Skin epidermis (tissue), 12 donors: ENCODE measurements around the gene SSNA1.

Source experiments
- H3K27ac ChIP-seq, 21 experiments: fragments of 200-600 bp; sonication (generic) in 11 of 21; one replicate each; pipeline ENCODE4 v1.5.0; 2020; ENCODE audit warnings: mild to moderate bottlenecking in 3 of 21, inconsistent platforms in 2 of 21, moderate library complexity in 2 of 21
- H3K4me3 ChIP-seq, 7 experiments: fragments of 200-600 bp; sonication (generic) in 2 of 7; one replicate each; pipeline ENCODE4 v1.5.0; 2020; ENCODE audit warnings: inconsistent platforms in 2 of 7, mild to moderate bottlenecking in 2 of 7, moderate library complexity in 1 of 7

SSNA1 gene

DNA sequence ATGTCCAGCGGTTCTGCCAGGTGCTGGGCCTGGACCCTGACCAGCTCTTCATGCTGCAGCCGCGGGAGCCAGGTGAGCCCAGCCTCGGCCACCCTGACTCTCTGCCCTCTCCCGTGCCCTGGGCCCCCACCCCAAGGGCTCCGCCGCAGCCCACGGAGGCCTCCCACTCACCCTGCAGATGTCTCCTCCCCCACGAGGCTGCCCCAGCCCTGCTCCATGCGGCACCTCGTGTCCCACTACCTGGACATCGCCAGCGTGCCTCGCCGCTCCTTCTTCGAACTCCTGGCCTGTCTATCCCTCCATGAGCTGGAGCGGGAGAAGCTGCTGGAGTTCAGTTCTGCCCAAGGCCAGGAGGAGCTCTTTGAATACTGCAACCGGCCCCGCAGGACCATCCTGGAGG, 26.1 kb downstream of the SSNA1 start:
- no peak overlapping the region for H3K27ac ChIP-seq

DNA sequence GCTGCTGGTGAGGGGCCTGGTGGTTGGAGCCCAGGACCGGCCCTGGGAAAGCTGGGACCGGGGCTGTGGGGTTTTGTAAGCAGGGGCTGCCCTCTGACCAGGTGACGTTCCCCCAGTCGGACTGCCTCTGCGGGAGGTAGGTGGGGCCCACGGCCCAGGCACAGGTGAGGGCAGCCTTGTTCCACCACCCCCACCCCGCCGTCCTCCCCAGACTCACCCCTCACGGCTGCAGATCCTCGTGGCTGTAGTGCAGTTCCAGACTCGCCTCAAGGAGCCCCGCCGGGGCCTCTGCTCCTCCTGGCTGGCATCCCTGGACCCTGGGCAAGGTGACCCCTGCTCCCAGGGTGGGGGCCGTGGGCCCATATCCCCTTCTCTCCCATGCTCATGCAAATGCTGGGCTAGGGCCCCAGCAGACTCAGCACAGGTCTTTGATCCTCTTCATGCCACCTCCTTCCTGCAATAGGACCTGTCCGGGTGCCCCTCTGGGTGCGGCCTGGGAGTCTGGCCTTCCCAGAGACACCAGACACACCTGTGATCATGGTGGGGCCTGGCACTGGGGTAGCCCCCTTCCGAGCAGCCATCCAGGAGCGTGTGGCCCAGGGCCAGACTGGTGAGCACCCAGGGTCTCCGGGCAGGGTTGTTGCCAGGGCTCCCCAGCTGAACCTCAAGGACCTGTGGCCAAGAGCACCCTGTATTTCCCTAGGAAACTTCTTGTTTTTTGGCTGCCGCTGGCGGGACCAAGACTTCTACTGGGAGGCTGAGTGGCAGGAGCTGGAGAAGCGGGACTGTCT, 26.9 kb downstream of the SSNA1 start:
- Histone ChIP-seq H3K4me3 (no peak overlapping the region), H3K27ac (peak overlapping the region in 1 of 21 experiments; percentile 10)

More for the DNA sequence above, 26.1 kb downstream of the SSNA1 start:
- H3K4me3 ChIP-seq = no peak overlapping the region

DNA sequence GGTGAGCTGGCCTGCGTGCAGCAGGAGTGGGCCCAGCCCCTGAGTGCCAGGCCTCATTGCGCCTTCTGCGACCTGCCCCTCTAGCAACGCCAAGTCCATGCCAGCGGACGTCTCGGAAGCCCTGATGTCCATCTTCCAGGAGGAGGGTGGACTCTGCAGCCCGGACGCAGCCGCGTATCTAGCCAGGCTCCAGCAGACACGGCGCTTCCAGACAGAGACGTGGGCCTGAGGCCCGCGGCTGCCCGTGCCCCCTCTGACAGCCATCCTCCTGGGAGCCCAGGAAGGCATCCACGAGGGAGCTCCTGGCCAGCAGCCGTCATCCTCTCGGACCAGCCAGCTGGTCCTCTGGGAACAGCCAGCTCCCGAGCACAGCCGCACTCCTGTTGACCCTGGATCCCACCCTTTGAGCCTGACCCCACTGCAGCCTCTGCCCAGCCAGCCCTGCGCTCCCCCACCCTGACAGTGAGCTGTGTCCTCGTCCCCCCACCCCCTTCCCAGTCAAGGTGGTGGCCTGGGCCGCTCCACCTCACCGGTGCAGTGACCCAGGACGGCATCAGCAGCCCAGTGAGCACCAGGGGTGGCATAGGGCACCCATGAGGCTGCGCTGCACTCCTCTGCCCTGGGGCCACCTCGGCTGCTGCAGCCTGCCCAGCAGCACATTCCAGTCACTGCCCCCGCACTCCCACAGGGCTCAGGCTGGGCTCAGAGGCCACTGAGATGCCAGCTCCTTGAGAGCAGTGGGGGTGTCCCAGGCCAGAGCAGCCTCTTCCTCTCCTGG, 27.9 kb downstream of the SSNA1 start:
- peak overlapping the region in 11 of 21 experiments; percentile 23 to 92 (median 83) for H3K27ac ChIP-seq

DNA sequence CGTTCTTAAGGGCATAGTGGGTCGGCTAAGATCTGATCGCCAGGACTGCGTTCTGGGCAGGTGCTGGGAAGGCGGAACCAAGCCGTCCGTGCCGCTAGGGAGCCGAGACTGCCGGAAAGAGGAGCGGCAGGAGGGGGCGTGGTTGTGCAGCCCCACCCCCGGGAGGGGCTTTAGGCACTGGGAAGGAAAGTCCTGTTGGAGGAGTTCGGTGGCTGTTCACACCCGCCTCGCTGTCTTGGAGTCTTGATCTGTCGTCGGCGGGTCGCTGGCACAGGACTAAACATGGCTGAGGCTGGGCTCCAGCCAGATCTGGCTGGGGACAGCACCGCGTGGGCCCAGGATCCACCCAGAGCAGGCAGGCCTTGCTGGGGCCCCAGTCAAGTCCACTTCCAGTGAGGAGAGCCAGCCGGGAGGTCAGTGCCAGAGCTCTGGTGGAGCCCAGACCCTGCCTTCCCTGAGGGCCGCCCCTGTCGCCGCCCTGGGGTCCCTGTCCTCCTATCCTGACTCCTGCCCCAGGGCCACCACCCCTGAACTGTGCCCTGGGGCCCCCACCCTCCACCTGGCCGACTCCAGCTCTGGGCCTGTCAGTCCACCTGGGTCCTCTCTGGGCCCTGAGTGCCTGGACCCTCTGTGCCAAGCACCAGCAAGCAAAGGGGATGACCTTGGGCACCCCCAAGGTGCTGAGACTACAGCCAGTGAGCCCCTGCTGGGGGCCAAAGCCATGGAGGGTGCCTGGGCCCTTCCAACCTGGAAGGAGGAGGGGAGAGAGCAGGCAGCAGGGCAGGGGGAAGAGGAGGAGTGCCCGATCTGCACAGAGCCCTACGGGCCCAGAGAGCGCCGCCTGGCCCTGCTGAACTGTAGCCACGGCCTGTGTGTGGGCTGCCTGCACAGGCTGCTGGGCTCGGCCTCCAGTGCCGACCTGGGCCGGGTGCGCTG, 29.1 kb downstream of the SSNA1 start:
- H3K4me3 ChIP-seq = peak overlapping the region; percentile 6 to 39 (median 26)
- H3K27ac ChIP-seq = peak overlapping the region in 20 of 21 experiments; percentile 30 to 92 (median 82)

More for the DNA sequence above, 27.9 kb downstream of the SSNA1 start:
- H3K4me3 ChIP-seq = peak overlapping the region in 1 of 7 experiments; percentile 39

DNA sequence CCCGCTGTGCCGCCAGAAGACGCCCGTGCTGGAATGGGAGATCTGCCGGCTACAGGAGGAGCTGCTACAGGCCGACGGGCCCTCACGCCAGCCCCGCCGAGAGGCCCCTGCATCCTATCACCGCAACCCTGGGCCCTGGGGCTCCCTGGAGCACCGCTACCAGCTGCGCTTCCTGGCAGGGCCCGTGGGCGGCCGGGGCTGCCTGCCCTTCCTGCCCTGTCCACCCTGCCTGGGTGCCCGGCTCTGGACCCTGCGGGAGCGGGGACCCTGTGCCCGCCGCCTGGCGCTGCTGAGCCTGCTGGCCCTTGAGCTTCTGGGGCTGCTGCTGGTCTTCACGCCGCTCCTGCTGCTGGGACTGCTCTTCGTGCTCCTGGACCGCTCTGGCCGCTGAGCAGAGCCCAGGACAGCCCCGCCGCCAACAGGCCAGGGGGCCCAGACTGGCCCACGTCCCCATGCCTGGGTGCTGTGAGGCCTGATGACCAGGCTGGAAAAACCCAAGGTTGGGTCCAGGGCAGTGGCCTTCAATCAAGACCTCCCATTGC, 29.8 kb downstream of the SSNA1 start:
- H3K4me3 ChIP-seq = peak overlapping the region in 6 of 7 experiments; percentile 16 to 39 (median 26)
- peak overlapping the region in 17 of 21 experiments; percentile 49 to 92 (median 83) for H3K27ac ChIP-seq

DNA sequence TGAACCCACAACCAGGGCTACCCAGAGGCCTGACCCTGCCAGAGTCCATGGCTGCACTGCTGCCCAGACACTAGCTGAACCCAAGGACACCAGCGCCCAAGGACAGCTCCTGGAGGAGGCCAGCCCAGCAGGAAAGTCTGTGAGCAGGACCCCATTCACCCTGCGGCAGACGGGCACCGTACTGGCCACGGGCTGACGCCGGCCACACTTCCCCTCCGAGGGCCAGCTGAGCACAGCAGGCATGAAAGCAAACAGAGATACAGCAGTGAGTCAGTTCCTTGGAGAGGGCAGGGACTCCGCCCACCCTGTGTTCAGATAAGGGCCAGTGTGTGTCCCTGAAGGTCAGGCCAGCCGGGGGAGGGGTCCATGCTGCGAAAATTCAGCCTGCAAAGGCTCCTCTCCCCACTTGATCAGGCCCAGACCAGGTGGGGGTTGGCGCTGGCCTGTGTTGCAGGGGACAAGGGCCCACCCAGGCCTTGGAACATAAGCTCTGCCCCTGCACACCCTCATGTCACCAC, 30.3 kb downstream of the SSNA1 start:
- H3K4me3 ChIP-seq = peak overlapping the region in 1 of 7 experiments; percentile 39
- H3K27ac ChIP-seq = peak overlapping the region in 13 of 21 experiments; percentile 62 to 92 (median 83)

DNA sequence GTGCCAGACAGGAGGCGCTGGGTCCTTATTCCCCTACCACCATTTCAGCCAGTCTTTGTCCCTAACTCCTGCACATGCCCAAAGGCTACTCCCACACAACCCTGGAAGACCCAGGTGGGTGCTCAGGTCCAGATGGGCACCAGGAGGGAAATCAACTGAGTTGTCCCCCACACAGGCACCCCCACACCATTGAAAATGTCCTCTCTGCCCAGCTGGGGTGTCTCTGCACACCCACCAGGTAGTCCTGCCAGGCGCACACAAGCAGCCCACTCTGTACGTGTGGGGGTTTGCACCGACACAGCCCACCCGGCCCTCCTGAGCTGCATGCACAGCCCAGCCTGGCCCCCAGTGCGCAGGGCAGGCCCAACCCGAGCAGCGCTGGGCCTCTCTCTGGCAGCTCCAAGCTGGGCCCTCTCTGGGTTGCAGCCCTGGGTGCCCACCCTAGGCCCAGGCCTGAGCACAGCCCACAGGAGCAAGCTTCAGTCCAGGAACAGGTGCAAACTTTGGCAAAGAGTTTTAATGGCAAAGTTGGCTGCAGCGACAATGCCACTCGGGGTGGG, 31.4 kb downstream of the SSNA1 start:
- H3K27ac ChIP-seq = no peak overlapping the region
- H3K4me3 ChIP-seq = no peak overlapping the region

DNA sequence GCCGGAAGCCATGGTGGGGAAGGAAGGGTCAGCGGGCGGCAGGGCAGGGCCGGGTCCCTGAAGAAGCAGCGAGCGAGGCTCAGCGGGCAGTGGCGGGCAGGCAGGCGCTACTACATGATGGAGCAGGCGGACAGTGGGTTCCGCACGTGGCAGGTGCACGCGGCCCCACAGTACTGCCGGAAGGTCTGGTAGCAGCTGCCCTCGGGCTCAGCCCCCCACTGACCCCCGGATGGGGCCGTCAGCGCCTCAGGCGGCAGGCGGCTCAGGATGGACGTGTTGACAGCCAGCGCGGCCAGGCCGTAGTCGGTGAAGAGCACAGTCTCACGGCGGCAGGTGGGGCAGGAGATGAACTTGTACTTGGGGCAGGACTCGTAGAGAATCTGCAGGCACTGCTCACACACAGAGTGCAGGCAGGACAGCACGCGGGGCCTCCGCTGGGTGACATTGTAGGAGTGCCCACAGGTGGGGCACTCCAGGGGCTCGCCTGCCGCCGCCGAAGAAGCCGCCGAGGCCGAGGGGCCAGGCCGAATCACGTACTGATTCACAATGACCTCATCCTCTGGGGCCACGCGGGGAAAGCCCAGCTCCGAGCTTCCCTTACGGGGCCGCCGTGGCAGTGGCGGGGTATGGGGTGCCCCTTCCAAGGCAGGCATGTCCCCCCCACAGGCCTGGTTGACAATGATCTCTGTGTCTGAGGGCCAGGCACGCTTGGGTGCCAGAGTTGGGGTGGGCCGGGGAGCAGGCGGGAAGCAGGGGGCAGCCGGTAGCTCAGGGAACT, 32.0 kb downstream of the SSNA1 start:
- Histone ChIP-seq H3K27ac (no peak overlapping the region), H3K4me3 (no peak overlapping the region)

DNA sequence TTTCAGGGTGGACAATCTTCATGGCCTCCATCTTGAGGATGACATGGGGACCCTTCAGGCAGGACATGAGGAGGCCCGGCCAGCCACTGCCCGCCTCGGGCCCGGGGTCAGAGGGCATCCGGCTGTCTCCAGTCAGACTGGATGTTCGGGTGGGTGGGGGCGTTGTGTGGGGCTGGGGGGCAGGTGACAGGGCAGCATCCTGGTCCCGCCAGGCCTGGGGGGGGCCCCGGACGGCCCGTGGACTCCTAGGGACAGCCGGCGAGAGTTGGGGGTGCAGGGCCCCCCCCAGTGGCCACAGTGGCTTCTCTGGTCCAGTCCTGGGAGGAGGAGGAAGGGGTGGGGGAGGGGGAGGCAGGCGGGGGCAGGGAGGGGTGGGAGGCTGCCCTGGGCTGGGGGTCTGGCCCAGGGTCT, 32.6 kb downstream of the SSNA1 start:
- Histone ChIP-seq H3K27ac (peak overlapping the region in 5 of 21 experiments; percentile 25 to 62 (median 41)), H3K4me3 (peak overlapping the region in 3 of 7 experiments; percentile 13 to 68 (median 29))

DNA sequence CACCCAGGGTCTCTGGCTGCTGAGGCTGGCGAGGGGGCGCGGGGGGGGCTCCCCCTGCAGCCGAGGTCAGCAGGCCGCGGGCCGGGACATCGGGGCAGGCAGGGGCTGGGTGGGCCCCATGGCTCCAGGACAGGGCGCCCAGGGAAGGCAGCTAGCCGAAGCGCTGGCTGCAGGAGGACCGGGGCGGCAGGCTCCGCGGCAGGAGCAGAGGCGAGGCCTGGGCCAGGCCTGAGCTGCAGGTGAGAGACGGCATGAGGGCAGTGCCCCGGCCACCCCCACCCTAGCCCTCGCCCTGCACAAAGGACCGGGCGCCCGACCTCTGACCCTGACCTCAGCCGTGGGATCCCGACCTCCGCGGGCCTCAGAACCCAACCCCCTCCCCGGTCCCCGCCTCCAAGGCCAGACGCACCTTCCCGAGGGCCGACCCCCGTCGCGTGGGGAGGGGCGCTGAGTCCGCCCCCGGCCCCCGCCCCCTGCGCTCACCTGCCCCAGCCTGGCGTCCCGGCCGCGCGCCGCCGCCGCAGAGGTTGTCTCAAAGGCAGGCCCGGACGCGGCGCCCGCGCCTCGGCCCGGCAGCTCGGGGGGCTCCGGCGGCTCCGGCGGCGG, 33.1 kb downstream of the SSNA1 start:
- Histone ChIP-seq H3K27ac (peak overlapping the region in 8 of 21 experiments; percentile 5 to 62 (median 46)), H3K4me3 (peak overlapping the region; percentile 8 to 68 (median 17))

DNA sequence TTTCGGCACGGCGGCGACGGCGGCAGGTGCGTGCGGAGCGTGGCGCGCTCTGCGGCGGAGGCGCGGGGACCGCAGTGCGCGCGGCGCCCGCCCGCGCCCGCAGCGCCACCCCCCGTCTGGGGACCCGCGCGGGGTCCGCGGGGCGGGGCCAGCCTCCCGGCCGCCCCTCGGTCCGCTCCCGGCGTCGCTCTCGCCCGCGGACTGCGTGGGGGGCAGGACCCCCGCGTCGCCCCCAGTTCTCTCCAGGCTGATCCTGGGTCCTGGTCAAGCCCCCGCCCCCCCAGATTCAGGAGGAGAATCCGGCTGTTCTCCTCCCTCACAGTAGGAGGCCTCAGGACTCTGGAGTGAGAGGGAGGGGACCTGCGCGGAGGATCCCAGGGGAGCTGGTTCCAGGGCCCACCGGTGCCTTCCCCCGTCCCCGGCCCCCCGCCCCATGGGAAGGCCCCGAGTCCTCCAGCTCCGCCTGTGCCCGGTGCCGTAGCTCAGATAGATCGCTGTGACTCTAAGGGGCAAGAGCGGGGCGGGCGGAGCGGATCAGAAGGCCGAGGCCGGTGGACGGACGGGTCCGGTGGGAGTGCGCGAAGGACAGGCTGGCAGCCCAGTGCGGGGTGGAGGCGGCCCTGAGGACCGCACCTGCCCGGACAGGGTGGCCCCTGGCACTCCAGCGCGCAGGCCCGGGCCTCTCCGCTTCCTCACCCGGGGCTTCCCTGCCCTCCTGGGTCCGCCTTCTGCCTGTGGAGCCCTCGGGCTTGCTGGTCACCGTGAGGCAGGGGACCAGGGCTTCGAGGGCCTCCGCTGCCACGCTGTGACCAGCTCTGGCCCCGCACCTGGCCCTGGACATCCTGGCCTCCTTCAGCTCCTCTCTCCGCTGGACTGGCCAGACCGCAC, 34.0 kb downstream of the SSNA1 start, which contains the start of gene RNF208:
Gene RNF208 (minus strand): TSS at position 51 of the 888 bp plus-strand sequence. CDS start 1,028 bp downstream, outside the sequence.
- H3K4me3 ChIP-seq = peak within 1 kb of the TSS; percentile 51 to 69 (median 60)
- H3K27ac ChIP-seq = peak within 1 kb of the TSS; percentile 19 to 97 (median 92)

DNA sequence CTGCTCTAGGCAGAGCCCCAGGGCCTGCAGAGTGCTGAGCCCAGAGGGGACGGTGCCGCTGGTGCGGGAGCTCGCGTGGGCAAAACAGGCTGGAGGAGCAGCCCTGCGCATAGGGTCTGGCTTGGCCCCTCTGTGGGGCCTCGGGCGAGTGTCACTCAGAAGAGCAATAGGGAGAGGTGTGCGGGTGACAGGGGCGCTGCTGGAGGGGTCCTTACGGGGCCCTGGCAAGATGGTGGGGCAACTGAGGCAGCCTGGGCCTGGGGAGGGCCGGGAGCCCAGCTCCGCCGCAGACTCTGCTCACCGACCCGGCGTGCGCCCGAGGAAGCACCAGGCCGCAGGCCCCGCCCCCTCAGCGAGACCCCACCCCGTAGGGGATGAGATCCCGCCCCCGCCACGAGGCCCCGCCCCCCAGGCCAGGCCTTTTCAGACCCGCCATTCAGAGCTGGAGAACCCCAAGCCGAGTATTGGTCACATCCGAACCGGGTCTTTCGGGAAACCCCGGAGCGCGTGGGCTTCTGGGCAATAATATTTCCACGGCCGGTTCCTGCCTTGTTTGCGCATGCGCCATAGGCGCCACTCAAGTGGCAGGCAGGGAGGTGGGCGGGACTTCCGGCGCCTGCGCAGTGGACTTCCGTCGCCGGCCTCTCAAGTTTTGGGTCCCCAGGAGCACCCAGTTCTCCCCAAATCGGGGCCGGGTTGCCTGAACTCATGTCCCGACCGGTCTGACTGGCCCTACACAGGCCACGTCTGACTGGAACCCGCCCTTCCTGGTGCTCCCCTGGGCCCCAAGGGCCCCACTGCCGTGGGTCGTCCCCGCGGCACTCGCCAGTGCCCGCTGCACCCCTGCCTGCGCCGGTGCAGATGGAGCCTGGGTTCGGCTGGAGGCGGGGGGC, 34.8 kb downstream of the SSNA1 start:
- peak overlapping the region; percentile 56 to 97 (median 92) for H3K27ac ChIP-seq
- peak overlapping the region; percentile 51 to 69 (median 60) for H3K4me3 ChIP-seq

DNA sequence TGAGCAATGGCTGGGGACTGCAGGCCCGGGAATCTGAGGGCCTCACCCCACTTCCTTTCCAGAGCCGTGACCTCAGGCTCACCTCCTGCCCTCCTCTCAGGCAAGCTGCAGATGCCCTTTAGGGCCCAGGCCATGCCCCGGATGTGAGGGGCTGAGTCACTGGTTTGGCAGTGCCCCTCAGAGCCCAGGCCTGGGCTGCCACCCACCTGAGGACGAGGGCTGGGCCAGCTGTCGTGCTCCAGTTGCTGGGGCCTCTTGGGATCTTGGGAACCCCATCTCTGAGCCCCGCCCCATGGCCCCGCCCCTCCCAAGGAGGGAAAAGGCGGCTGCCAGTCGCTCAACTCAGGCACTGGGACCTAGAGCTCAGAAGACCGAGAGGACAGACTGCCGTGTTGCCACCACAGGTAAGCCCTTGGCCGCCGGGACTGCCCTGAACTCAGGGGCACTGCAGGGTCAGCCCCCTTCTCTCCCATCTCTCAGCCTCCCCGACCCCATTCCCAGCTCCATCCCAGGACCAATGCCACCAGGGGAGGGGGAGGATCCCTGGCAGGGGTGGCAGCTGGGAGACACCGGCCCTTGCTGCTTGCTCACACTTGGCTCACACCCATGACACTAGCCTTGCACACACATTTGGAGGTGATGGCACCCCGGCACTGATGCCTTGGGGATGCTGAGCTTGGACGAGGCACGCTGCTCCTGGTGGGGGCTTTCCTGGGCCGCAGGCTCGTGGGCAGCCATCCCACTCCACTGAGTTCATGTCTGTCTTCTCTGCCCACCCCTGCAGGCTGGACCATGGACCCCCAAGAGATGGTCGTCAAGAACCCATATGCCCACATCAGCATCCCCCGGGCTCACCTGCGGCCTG, 36.6 kb downstream of the SSNA1 start, which contains the start of gene CYSRT1:
Gene CYSRT1 (plus strand): TSS at position 345 of the 865 bp plus-strand sequence. CDS start 448 bp downstream, at position 793.
- peak within 1 kb of the TSS in 20 of 21 experiments; percentile 77 to 97 (median 92) for H3K27ac ChIP-seq
- H3K4me3 ChIP-seq = peak within 1 kb of the TSS; percentile 51 to 69 (median 60)
